HepG2 (cell line): ENCODE measurements around the gene ATG7. TPM values are rescaled to one million over a fixed set of nuclear protein-coding genes. Genes with fewer than 3 reads are reported as not detected.
"Not testable (repeated sequence)": the region's sequence is repeated elsewhere in the genome, so short reads cannot be mapped to it uniquely, and the experiment has no call there.

ENCODE experiments used
- ATAC-seq: fragments of 200-7000 bp; cut with Tn5 transposase; 3 replicates; pipeline ENCODE4 v1.9.1; 2020; ENCODE audit warnings: mild to moderate bottlenecking, moderate library complexity
- BruUV-seq: library from RNA; stranded (reverse); fragments of 400-500 nt; replicated peaks from 2 replicates; lab custom pipeline; 2021; lab: Mats Ljungman, UMichigan
- CTCF ChIA-PET: fragments of 300-600 bp; formaldehyde crosslinking; extraction: SDS; loops from one replicate; lab custom pipeline; 2021; ENCODE audit warnings: low total read pairs, inconsistent platforms, low intra/inter-chr PET ratio; lab: Yijun Ruan, JAX
- POLR2A ChIA-PET: fragments of 350-600 bp; sonication (Branson Sonifier 250); formaldehyde crosslinking; loops from one replicate; lab custom pipeline; 2020; ENCODE audit warnings: antibody characterized with exemption, inconsistent platforms; lab: Yijun Ruan, JAX
- DNase-seq: peaks from one replicate; pipeline ENCODE4 v3.0.0-alpha.2; 2015; ENCODE audit warnings: low spot score
- FAIRE-seq: peaks from 3 replicates; lab custom pipeline; 2011; peaks lifted over from hg19 to GRCh38; lab: Jason Lieb, UNC
- H2AFZ ChIP-seq: one replicate; pipeline ENCODE4 v1.6.1; 2011; ENCODE audit warnings: low read length, inconsistent platforms
- H3K27ac ChIP-seq: fragments of 300-600 bp; 3 replicates; pipeline ENCODE4 v1.8.0; 2011; ENCODE audit warnings: mixed run types, mild to moderate bottlenecking, mixed read lengths, low read length, inconsistent platforms; ENCODE audit not compliant: insufficient read depth; ENCODE audit errors: extremely low read length
- H3K27me3 ChIP-seq, 2 experiments: fragments of 200-600 bp in 1 of 2; 2 replicates in 1 of 2; 3 replicates in 1 of 2; pipeline versions ENCODE4 v1.6.0 to v1.8.0; 2011; ENCODE audit warnings: low read length in 2 of 2, mild to moderate bottlenecking in 2 of 2, moderate library complexity in 2 of 2, inconsistent platforms in 1 of 2; ENCODE audit not compliant: insufficient read depth in 2 of 2, control insufficient read depth in 1 of 2
- H3K36me3 ChIP-seq, 2 experiments: fragments of 200-600 bp in 1 of 2; replicated peaks in 1 of 2; 2 replicates in 1 of 2; 3 replicates in 1 of 2; pipeline versions ENCODE4 v1.5.1 to v1.8.0; 2011; ENCODE audit warnings: low read length in 2 of 2, inconsistent platforms in 1 of 2; ENCODE audit not compliant: insufficient read depth in 2 of 2, control insufficient read depth in 1 of 2
- H3K4me1 ChIP-seq: 2 replicates; pipeline ENCODE4 v1.5.1; 2012; ENCODE audit warnings: low read length, inconsistent platforms; ENCODE audit not compliant: insufficient read depth
- H3K4me2 ChIP-seq: 2 replicates; pipeline ENCODE4 v1.6.0; 2011; ENCODE audit warnings: low read depth, low read length, inconsistent platforms
- H3K4me3 ChIP-seq, 3 experiments: fragments of 200-600 bp in 1 of 3; sonication (generic), shearing (Covaris generic) in 1 of 3; replicated peaks in 1 of 3; 2 replicates each; pipeline ENCODE4 v1.5.1; 2011 to 2016; ENCODE audit warnings: low read length in 3 of 3, inconsistent platforms in 2 of 3, low read depth in 2 of 3, mild to moderate bottlenecking in 2 of 3, control low read depth in 1 of 3, mixed read lengths in 1 of 3; ENCODE audit not compliant: insufficient read depth in 1 of 3
- H3K79me2 ChIP-seq: one replicate; pipeline ENCODE4 v1.6.1; 2011; ENCODE audit warnings: low read length, inconsistent platforms; ENCODE audit not compliant: insufficient read depth
- H3K9ac ChIP-seq: 2 replicates; pipeline ENCODE4 v1.6.0; 2011; ENCODE audit warnings: mild to moderate bottlenecking, low read depth, low read length, inconsistent platforms; ENCODE audit not compliant: insufficient read depth
- H3K9me3 ChIP-seq: 2 replicates; pipeline ENCODE4 v1.5.1; 2012; ENCODE audit warnings: mild to moderate bottlenecking, low read length
- H4K20me1 ChIP-seq: 2 replicates; pipeline ENCODE4 v1.6.0; 2011; ENCODE audit warnings: inconsistent platforms, mild to moderate bottlenecking, low read length, moderate library complexity; ENCODE audit not compliant: insufficient read depth
- FOXP1 ChIP-seq, 2 experiments: fragments of 450-650 bp in 1 of 2; IDR thresholded peaks; 2 replicates each; pipeline ENCODE4 v1.6.1; 2017 to 2018; ENCODE audit warnings: antibody characterized with exemption in 1 of 2
- HOXA9 ChIP-seq: sonication (generic); formaldehyde crosslinking; IDR thresholded peaks from 2 replicates; pipeline ENCODE4 v1.8.1; 2022; ENCODE audit warnings: missing genetic modification reagents, mild to moderate bottlenecking, moderate library complexity, borderline replicate concordance
- MATR3 ChIP-seq: sonication (generic); formaldehyde crosslinking; IDR thresholded peaks from 2 replicates; pipeline ENCODE4 v1.4.0; 2020; ENCODE audit warnings: missing genetic modification reagents
- NFE2L1 ChIP-seq: sonication (generic); formaldehyde crosslinking; IDR thresholded peaks from 2 replicates; pipeline ENCODE4 v1.4.0; 2020; ENCODE audit warnings: missing genetic modification reagents, mild to moderate bottlenecking, borderline replicate concordance
- ZNF546 ChIP-seq: sonication (generic); formaldehyde crosslinking; conservative IDR thresholded peaks from 2 replicates; pipeline ENCODE4 v1.8.1; 2023; ENCODE audit warnings: mild to moderate bottlenecking, missing genetic modification reagents
- WGBS: methylation state at CpG from one replicate; pipeline ENCODE4 v1.1.6; 2017; ENCODE audit warnings: low lambda C conversion rate; 5-methylcytosine and 5-hydroxymethylcytosine counted together
- in situ Hi-C: cut with HindIII; loops from 2 replicates; pipeline ENCODE4 v1.10.0; 2017; ENCODE audit warnings: low pct_unique_long_range_greater_than_20kb; ENCODE audit not compliant: extremely low pct_ligation_motif_present
- intact Hi-C: fragments of 100-400 bp; cut with micrococcal nuclease; formaldehyde crosslinking; loops from one replicate; pipeline ENCODE4 v1.10.0; 2022; ENCODE audit not compliant: unreplicated experiment
- polyA plus RNA-seq, 8 experiments: library from polyadenylated mRNA; depleted of rRNA in 3 of 8; stranded (reverse) in 7 of 8; unstranded in 1 of 8; fragments of >200 nt; fragmentation: Illumina TruSeq in 4 of 8; extraction: Trizol in 4 of 8; gene quantifications; 2 replicates each; pipeline versions ENCODE4 v1.2.1 to v1.2.3, GENCODE V29; 2011 to 2016; ENCODE audit warnings: low read depth in 4 of 8, missing spikeins in 1 of 8, mixed read lengths in 1 of 8; ENCODE audit not compliant: insufficient read depth in 1 of 8
- total RNA-seq, 5 experiments: library from RNA; depleted of rRNA; stranded (reverse); fragments of >200 nt; fragmentation: Illumina TruSeq; extraction: Trizol; gene quantifications; 2 replicates each; pipeline ENCODE4 v1.2.3, GENCODE V29; 2016; ENCODE audit warnings: low read depth in 1 of 5
- TF ChIP-seq, protein P1 (sequence below): IDR thresholded peaks from 2 replicates; pipeline ENCODE4 v1.6.1; 2012; ENCODE audit warnings: low read depth, low read length, improper control_type of control experiment

Gene ATG7
- total and polyA plus RNA-seq, 2 of the 13 experiments (the other 11 are each of a cell fraction or from before 2014, with no cell fraction given), result 7.8 to 22.1 TPM

DNA sequence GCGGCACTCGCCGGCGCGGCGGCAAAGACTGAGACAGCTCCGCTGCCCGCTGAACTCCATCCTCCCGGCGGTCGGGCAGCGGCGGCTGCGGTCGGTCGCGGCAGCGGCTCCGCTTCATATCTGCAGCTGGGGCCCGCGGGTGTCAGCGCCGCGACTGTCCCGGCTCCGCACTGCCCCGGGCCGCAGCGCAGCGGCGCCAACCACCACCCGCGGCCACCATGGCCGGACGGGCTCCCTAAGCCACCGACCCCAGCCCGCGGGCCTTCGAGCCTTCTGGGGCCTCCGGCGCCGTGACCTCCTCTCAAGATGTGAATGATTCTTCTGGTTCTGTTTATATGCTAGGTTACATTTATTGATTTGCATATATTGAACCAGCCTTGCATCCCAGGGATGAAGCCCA is 216.2 kb downstream of the ATG7 start:
- H3K79me2 ChIP-seq, H3K36me3 ChIP-seq, H3K4me2 ChIP-seq, CTCF ChIA-PET, H3K27ac ChIP-seq, intact Hi-C loops, BruUV-seq, FAIRE-seq, H3K4me3 ChIP-seq, in situ Hi-C loops, H3K4me1 ChIP-seq, H4K20me1 ChIP-seq, DNase-seq, H2AFZ ChIP-seq, POLR2A ChIA-PET, H3K9ac ChIP-seq, ATAC-seq, H3K27me3 ChIP-seq, H3K9me3 ChIP-seq: not testable (repeated sequence)
- 96% methylated on average over 29 of the region's 42 CpGs for WGBS

DNA sequence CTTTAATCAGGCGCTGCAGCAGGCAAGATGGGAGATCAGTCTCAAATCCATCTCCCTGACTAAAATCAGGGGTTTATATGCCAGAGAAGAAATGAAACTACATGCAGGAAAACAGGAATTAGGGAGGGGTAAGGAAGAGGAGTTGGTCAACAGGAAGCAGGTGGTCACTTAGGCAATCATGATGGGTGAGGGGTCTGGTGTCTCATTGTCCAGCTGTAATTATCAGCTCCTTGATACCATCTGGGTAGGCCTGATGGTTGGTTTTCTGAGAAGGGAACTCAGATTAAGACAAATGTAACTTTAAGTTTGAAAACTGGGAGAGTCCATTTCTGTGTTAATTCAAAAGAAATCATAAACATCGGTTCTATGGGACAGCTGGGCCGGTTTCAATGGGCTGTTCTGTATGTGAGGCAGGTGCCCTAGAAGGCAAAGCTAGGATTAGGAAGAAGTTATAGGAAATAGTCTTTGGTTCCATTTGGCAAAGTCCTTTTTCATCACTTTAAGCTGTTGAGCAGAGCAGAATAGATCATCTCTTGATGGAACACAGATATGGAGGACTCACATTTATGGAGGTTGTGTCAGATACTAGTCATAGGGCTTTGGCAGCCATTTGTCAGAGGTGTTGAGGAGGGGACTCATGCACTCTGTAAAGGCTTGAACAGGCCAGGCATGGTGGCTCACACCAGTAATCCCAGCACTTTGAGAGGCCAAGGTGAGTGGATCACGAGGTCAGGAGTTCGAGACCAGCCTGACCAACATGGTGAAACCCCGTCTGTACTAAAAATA is 222.1 kb downstream of the ATG7 start:
- intact Hi-C loops, result no loop called here
- DNase-seq (no peak), ATAC-seq (no peak), FAIRE-seq (no peak)
- no peaks in the 10 kb centered on the region for H3K36me3 ChIP-seq
- no peak overlapping the region for H3K4me2 ChIP-seq
- H3K4me1 ChIP-seq, result peaks cover 23% of the 10 kb centered on the region
- in situ Hi-C loops, result no loop called here
- no peak overlapping the region for H2AFZ ChIP-seq
- 98% methylated on average over 6 of the region's 6 CpGs for WGBS
- H3K4me3 ChIP-seq, result no peak overlapping the region
- ChIA-PET CTCF (no interaction called here), POLR2A (no interaction called here)
- no peak overlapping the region for H3K9ac ChIP-seq
- H3K79me2 ChIP-seq, result no peaks in the 10 kb centered on the region
- H3K27ac ChIP-seq, result no peak overlapping the region
- no peaks in the 10 kb centered on the region for H4K20me1 ChIP-seq
- no TSS peak for BruUV-seq
- no peak for TF ChIP-seq FOXP1 (IDR thresholded peaks at IDR 0.05)
- no peak for TF ChIP-seq FOXP1 (CRISPR knock-in tag; IDR thresholded peaks at IDR 0.05)
- no peak for TF ChIP-seq ZNF546 (CRISPR knock-in tag)
- TF ChIP-seq, protein P1, sequence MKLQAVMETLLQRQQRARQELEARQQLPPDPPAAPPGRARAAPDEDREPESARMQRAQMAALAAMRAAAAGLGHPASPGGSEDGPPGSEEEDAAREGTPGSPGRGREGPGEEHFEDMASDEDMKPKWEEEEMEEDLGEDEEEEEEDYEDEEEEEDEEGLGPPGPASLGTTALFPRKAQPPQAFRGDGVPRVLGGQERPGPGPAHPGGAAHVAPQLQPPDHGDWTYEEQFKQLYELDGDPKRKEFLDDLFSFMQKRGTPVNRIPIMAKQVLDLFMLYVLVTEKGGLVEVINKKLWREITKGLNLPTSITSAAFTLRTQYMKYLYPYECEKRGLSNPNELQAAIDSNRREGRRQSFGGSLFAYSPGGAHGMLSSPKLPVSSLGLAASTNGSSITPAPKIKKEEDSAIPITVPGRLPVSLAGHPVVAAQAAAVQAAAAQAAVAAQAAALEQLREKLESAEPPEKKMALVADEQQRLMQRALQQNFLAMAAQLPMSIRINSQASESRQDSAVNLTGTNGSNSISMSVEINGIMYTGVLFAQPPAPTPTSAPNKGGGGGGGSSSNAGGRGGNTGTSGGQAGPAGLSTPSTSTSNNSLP, result no peak
- TF ChIP-seq MATR3 (CRISPR knock-in tag), result no peak
- TF ChIP-seq HOXA9 (CRISPR knock-in tag), result no peak
- TF ChIP-seq NFE2L1 (CRISPR knock-in tag), result no peak
- no peaks in the 10 kb centered on the region for H3K27me3 ChIP-seq
- no peaks in the 10 kb centered on the region for H3K9me3 ChIP-seq
